ENCODE results near the gene DHRSX.

GRCh38 chrX:2220296-2220695 lies 280.5 kb downstream of the DHRSX start:
- TF ChIP-seq POLR2A (IDR thresholded peaks at IDR 0.05) (no peak), CTCF (IDR thresholded peaks at IDR 0.05) (no peak)
